Right renal pelvis (tissue), 4 donors: ENCODE measurements around the gene MRPS9. TPM values are rescaled to one million over a fixed set of nuclear protein-coding genes. Genes with fewer than 3 reads are reported as not detected.

Experiments
- DNase-seq, 4 donors: peaks; one replicate each; pipeline ENCODE4 v3.0.0-alpha.2; 2013; ENCODE audit warnings: low read depth in 4 of 4, low spot score in 3 of 4, missing footprints in 1 of 4
- polyA plus RNA-seq, 4 donors: library from polyadenylated mRNA; unstranded; fragments of 120-200 nt; gene quantifications; one replicate each; pipeline ENCODE4 v1.2.1, GENCODE V29; 2013; ENCODE audit not compliant: insufficient read length in 4 of 4

Gene MRPS9
- polyA plus RNA-seq, 4 donors, result 52.5 to 62.5 (median 57.8) TPM

GRCh38 chr2:105149272-105149671 lies 111.4 kb downstream of the MRPS9 start:
- no peak for DNase-seq

Other genes starting within 250 kb of the MRPS9 start
- gene POU3F3, start 184.0 kb upstream of the MRPS9 start, polyA plus RNA-seq, result 100 to 1,000 TPM; 101 to 110 (median 108) TPM
- gene GPR45, start 203.7 kb downstream of the MRPS9 start, polyA plus RNA-seq, result under 1 TPM in 3 of 4 donors, not detected in 1; 0.08 to 0.19 (median 0.13) TPM